SK-N-SH (cell line): ENCODE results near the gene ZCCHC10. TPM values are rescaled to one million over a fixed set of nuclear protein-coding genes. Genes with fewer than 3 reads are reported as not detected.

Source experiments
- CTCF ChIA-PET: fragments of 300-600, 350-600 bp; formaldehyde crosslinking; extraction: SDS; loops from one replicate; lab custom pipeline; 2021; lab: Yijun Ruan, JAX
- POLR2A ChIA-PET: fragments of 350-600 bp; sonication (Branson Sonifier 250); formaldehyde crosslinking; extraction: SDS; loops from one replicate; lab custom pipeline; 2020; ENCODE audit warnings: antibody characterized with exemption, inconsistent platforms; lab: Yijun Ruan, JAX
- DNase-seq: peaks from one replicate; pipeline ENCODE4 v3.0.0; 2012
- H2AFZ ChIP-seq: fragments of 200-600 bp; sonication (generic); 2 replicates; pipeline ENCODE4 v1.8.1; 2016; ENCODE audit warnings: antibody characterized with exemption, mild to moderate bottlenecking, low read depth
- H3F3A ChIP-seq: fragments of 200-600 bp; sonication (generic); replicated peaks from 2 replicates; pipeline ENCODE3; 2016; ENCODE audit warnings: antibody characterized with exemption, mild to moderate bottlenecking; ENCODE audit not compliant: insufficient read depth
- H3K27ac ChIP-seq, 2 experiments: fragments of 200-500 bp in 1 of 2; fragments of 200-600 bp in 1 of 2; sonication (Bioruptor generic) in 1 of 2; sonication (generic), shearing (Covaris generic) in 1 of 2; 2 replicates each; pipeline versions ENCODE4 v1.5.1 to v1.6.1; 2014 to 2016; ENCODE audit warnings: low read depth in 2 of 2, inconsistent platforms in 1 of 2, low read length in 1 of 2, mild to moderate bottlenecking in 1 of 2, mixed read lengths in 1 of 2
- H3K27me3 ChIP-seq: fragments of 200-600 bp; sonication (generic), shearing (Covaris generic); 2 replicates; pipeline ENCODE4 v1.6.1; 2016; ENCODE audit warnings: mixed run types; ENCODE audit not compliant: insufficient read depth
- H3K36me3 ChIP-seq, 2 experiments: fragments of 200-500 bp in 1 of 2; fragments of 200-600 bp in 1 of 2; sonication (Bioruptor generic) in 1 of 2; sonication (generic) in 1 of 2; replicated peaks in 1 of 2; 2 replicates each; pipeline versions ENCODE3 to v1.5.1; 2014 to 2016; ENCODE audit warnings: low read length in 1 of 2, mild to moderate bottlenecking in 1 of 2; ENCODE audit not compliant: insufficient read depth in 2 of 2, control insufficient read depth in 1 of 2
- H3K4me1 ChIP-seq, 2 experiments: fragments of 200-500 bp in 1 of 2; fragments of 200-600 bp in 1 of 2; sonication (Bioruptor generic) in 1 of 2; sonication (generic), shearing (Covaris generic) in 1 of 2; 2 replicates each; pipeline versions ENCODE4 v1.5.1 to v1.6.1; 2014 to 2016; ENCODE audit warnings: low read depth in 1 of 2, low read length in 1 of 2, mixed run types in 1 of 2; ENCODE audit not compliant: insufficient read depth in 2 of 2, control insufficient read depth in 1 of 2
- H3K4me2 ChIP-seq: fragments of 200-600 bp; sonication (generic), shearing (Covaris generic); 2 replicates; pipeline ENCODE4 v1.6.1; 2017; ENCODE audit warnings: mixed run types
- H3K4me3 ChIP-seq, 2 experiments: fragments of 200-500 bp in 1 of 2; fragments of 200-600 bp in 1 of 2; sonication (Bioruptor generic) in 1 of 2; sonication (generic), shearing (Covaris generic) in 1 of 2; 2 replicates each; pipeline versions ENCODE4 v1.5.1 to v1.8.1; 2014 to 2016; ENCODE audit warnings: low read depth in 2 of 2, inconsistent platforms in 1 of 2, low read length in 1 of 2, mild to moderate bottlenecking in 1 of 2, mixed read lengths in 1 of 2, moderate library complexity in 1 of 2
- H3K79me2 ChIP-seq: fragments of 200-600 bp; sonication (generic); 2 replicates; pipeline ENCODE4 v1.8.1; 2017; ENCODE audit warnings: mild to moderate bottlenecking; ENCODE audit not compliant: insufficient read depth
- H3K9ac ChIP-seq: fragments of 200-600 bp; sonication (generic); 2 replicates; pipeline ENCODE4 v1.6.1; 2017; ENCODE audit warnings: mixed run types
- H3K9me2 ChIP-seq: fragments of 200-600 bp; sonication (generic); 2 replicates; pipeline ENCODE4 v1.6.1; 2017; ENCODE audit warnings: mixed run types
- H3K9me3 ChIP-seq: fragments of 200-600 bp; sonication (generic); 2 replicates; pipeline ENCODE4 v1.6.1; 2017; ENCODE audit warnings: mixed run types, mild to moderate bottlenecking, moderate library complexity
- H4K20me1 ChIP-seq: fragments of 200-600 bp; sonication (generic); 2 replicates; pipeline ENCODE4 v1.6.1; 2017; ENCODE audit warnings: mild to moderate bottlenecking, mixed run types; ENCODE audit not compliant: insufficient read depth
- EP300 ChIP-seq, 2 experiments: IDR thresholded peaks; 2 replicates each; pipeline versions ENCODE4 v1.4.0 to v1.6.1; 2012; ENCODE audit warnings: borderline replicate concordance in 1 of 2, low read depth in 1 of 2, low read length in 1 of 2
- MAX ChIP-seq: IDR thresholded peaks from 2 replicates; pipeline ENCODE4 v1.4.0; 2012; ENCODE audit warnings: low read depth
- MXI1 ChIP-seq: IDR thresholded peaks from 2 replicates; pipeline ENCODE4 v1.6.1; 2012; ENCODE audit warnings: mild to moderate bottlenecking, low read depth, low read length, improper control_type of control experiment
- POLR2AphosphoS5 ChIP-seq: IDR thresholded peaks from 2 replicates; pipeline ENCODE4 v1.6.1; 2012; ENCODE audit warnings: low read depth, low read length
- RXRA ChIP-seq: IDR thresholded peaks from 2 replicates; pipeline ENCODE4 v1.4.0; 2012; ENCODE audit warnings: low read depth, mild to moderate bottlenecking, borderline replicate concordance
- SIN3A ChIP-seq: IDR thresholded peaks from 2 replicates; pipeline ENCODE4 v1.6.1; 2012; ENCODE audit warnings: low read depth, mild to moderate bottlenecking, low read length, moderate library complexity, borderline replicate concordance
- TAF1 ChIP-seq: IDR thresholded peaks from 2 replicates; pipeline ENCODE4 v1.6.1; 2012; ENCODE audit warnings: low read depth, mild to moderate bottlenecking, low read length, moderate library complexity, borderline replicate concordance
- TCF12 ChIP-seq: IDR thresholded peaks from 2 replicates; pipeline ENCODE4 v1.4.0; 2012
- WGBS: methylation state at CpG from one replicate; pipeline ENCODE4 v1.1.6; 2017; ENCODE audit warnings: low lambda C conversion rate; 5-methylcytosine and 5-hydroxymethylcytosine counted together
- polyA plus RNA-seq, 3 experiments: library from polyadenylated mRNA; depleted of rRNA; stranded (reverse); fragments of >200 nt; gene quantifications; 2 replicates each; pipeline ENCODE4 v1.2.3, GENCODE V29; 2012
- TF ChIP-seq, protein P1 (sequence below): fragments of 200-600 bp; sonication (generic); IDR thresholded peaks from 2 replicates; pipeline ENCODE4 v1.6.1; 2017; ENCODE audit warnings: antibody characterized with exemption, mild to moderate bottlenecking, moderate library complexity
- TF ChIP-seq, protein P2 (sequence below): IDR thresholded peaks from 2 replicates; pipeline ENCODE4 v1.6.1; 2012; ENCODE audit warnings: mild to moderate bottlenecking, low read depth, low read length, moderate library complexity
- TF ChIP-seq, protein P3 (sequence below): IDR thresholded peaks from 2 replicates; pipeline ENCODE4 v1.4.0; 2012; ENCODE audit warnings: low read depth, borderline replicate concordance

The ZCCHC10 gene
- polyA plus RNA-seq, 1 of the 3 experiments (the other 2 are of a cell fraction), result 28.4 TPM

- TF ChIP-seq, protein P1, sequence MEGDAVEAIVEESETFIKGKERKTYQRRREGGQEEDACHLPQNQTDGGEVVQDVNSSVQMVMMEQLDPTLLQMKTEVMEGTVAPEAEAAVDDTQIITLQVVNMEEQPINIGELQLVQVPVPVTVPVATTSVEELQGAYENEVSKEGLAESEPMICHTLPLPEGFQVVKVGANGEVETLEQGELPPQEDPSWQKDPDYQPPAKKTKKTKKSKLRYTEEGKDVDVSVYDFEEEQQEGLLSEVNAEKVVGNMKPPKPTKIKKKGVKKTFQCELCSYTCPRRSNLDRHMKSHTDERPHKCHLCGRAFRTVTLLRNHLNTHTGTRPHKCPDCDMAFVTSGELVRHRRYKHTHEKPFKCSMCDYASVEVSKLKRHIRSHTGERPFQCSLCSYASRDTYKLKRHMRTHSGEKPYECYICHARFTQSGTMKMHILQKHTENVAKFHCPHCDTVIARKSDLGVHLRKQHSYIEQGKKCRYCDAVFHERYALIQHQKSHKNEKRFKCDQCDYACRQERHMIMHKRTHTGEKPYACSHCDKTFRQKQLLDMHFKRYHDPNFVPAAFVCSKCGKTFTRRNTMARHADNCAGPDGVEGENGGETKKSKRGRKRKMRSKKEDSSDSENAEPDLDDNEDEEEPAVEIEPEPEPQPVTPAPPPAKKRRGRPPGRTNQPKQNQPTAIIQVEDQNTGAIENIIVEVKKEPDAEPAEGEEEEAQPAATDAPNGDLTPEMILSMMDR, result no peak
- no peak for TF ChIP-seq SIN3A
- TF ChIP-seq TCF12, result no peak
- TF ChIP-seq MAX, result no peak
- TF ChIP-seq MXI1, result no peak
- TF ChIP-seq, protein P2, sequence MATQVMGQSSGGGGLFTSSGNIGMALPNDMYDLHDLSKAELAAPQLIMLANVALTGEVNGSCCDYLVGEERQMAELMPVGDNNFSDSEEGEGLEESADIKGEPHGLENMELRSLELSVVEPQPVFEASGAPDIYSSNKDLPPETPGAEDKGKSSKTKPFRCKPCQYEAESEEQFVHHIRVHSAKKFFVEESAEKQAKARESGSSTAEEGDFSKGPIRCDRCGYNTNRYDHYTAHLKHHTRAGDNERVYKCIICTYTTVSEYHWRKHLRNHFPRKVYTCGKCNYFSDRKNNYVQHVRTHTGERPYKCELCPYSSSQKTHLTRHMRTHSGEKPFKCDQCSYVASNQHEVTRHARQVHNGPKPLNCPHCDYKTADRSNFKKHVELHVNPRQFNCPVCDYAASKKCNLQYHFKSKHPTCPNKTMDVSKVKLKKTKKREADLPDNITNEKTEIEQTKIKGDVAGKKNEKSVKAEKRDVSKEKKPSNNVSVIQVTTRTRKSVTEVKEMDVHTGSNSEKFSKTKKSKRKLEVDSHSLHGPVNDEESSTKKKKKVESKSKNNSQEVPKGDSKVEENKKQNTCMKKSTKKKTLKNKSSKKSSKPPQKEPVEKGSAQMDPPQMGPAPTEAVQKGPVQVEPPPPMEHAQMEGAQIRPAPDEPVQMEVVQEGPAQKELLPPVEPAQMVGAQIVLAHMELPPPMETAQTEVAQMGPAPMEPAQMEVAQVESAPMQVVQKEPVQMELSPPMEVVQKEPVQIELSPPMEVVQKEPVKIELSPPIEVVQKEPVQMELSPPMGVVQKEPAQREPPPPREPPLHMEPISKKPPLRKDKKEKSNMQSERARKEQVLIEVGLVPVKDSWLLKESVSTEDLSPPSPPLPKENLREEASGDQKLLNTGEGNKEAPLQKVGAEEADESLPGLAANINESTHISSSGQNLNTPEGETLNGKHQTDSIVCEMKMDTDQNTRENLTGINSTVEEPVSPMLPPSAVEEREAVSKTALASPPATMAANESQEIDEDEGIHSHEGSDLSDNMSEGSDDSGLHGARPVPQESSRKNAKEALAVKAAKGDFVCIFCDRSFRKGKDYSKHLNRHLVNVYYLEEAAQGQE, result no peak
- no peak for TF ChIP-seq TAF1
- TF ChIP-seq RXRA, result no peak
- TF ChIP-seq, protein P3, sequence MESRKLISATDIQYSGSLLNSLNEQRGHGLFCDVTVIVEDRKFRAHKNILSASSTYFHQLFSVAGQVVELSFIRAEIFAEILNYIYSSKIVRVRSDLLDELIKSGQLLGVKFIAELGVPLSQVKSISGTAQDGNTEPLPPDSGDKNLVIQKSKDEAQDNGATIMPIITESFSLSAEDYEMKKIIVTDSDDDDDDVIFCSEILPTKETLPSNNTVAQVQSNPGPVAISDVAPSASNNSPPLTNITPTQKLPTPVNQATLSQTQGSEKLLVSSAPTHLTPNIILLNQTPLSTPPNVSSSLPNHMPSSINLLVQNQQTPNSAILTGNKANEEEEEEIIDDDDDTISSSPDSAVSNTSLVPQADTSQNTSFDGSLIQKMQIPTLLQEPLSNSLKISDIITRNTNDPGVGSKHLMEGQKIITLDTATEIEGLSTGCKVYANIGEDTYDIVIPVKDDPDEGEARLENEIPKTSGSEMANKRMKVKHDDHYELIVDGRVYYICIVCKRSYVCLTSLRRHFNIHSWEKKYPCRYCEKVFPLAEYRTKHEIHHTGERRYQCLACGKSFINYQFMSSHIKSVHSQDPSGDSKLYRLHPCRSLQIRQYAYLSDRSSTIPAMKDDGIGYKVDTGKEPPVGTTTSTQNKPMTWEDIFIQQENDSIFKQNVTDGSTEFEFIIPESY, result no peak
Measured at GRCh38 chr5:132971483-132972435, 54.6 kb downstream of the ZCCHC10 start (continued).

- Histone ChIP-seq H3K79me2 (peaks cover 32% of the 10 kb centered on the region), H3K27me3 (no peaks in the 10 kb centered on the region), H2AFZ (no peak overlapping the region), H4K20me1 (peaks cover 21% of the 10 kb centered on the region), H3K9me3 (no peaks in the 10 kb centered on the region), H3K4me3 (no peak overlapping the region), H3K4me1 (no peaks in the 10 kb centered on the region; a peak in 2 of 4 replicates)
- no peak for DNase-seq
- TF ChIP-seq MAX (no peak), TCF12 (no peak), EP300 (IDR thresholded peaks at IDR 0.05; ENCODE audit: borderline replicate concordance in 1 of 2, low read depth in 1 of 2, low read length in 1 of 2) (no peak), TAF1 (no peak), POLR2AphosphoS5 (no peak)
- TF ChIP-seq, protein P3, result no peak
- TF ChIP-seq, all 33 proteins: peak for 0
- H3K36me3 ChIP-seq, result peaks cover under 1 to 4% of the 10 kb centered on the region in 2 experiments
- CTCF ChIA-PET, result no interaction called here
- no peak overlapping the region for H3K9ac ChIP-seq
- H3K9me2 ChIP-seq, result no peaks in the 10 kb centered on the region
- H3F3A ChIP-seq, result peaks cover 36% of the 10 kb centered on the region
- POLR2A ChIA-PET, result no interaction called here
- no peak overlapping the region for H3K4me2 ChIP-seq
- WGBS, result 90% methylated on average over 4 of the region's 4 CpGs
- H3K27ac ChIP-seq, result no peak overlapping the region
Measured at GRCh38 chr5:132965120-132965519, 61.2 kb downstream of the ZCCHC10 start.
